Memory B cell (primary cell): ENCODE results near the gene PLXNA2.

Experiments used
- ATAC-seq: fragments of 150-1000 bp; cut with Tn5 transposase; 2 replicates; pipeline ENCODE4 v1.10.0; 2021; ENCODE audit warnings: low read depth, mild to moderate bottlenecking, moderate library complexity
- DNase-seq, 2 donors: peaks; one replicate each; pipeline ENCODE4 v3.0.0; 2022; ENCODE audit warnings: low spot score in 2 of 2
- H3K27ac Mint-ChIP-seq: one replicate; pipeline ENCODE4 v1.8.0; 2022; ENCODE audit warnings: mild to moderate bottlenecking, moderate library complexity, mixed read lengths
- H3K27me3 Mint-ChIP-seq: one replicate; pipeline ENCODE4 v1.8.0; 2022; ENCODE audit warnings: mixed read lengths
- H3K36me3 Mint-ChIP-seq: one replicate; pipeline ENCODE4 v1.8.0; 2022; ENCODE audit warnings: mild to moderate bottlenecking, mixed read lengths
- H3K4me1 Mint-ChIP-seq: one replicate; pipeline ENCODE4 v1.8.0; 2022; ENCODE audit warnings: mixed read lengths
- H3K4me3 Mint-ChIP-seq: one replicate; pipeline ENCODE4 v1.8.0; 2022; ENCODE audit warnings: mild to moderate bottlenecking, moderate library complexity, mixed read lengths
- H3K9me3 Mint-ChIP-seq: one replicate; pipeline ENCODE4 v1.8.0; 2022; ENCODE audit warnings: mixed read lengths

PLXNA2 gene

GRCh38 chr1:208162903-208163302, 81.3 kb downstream of the PLXNA2 start:
- no peaks in the 10 kb centered on the region for H3K9me3 Mint-ChIP-seq
- DNase-seq = no peak
- no peak for ATAC-seq
- no peaks in the 10 kb centered on the region for H3K36me3 Mint-ChIP-seq
- peaks cover 18% of the 10 kb centered on the region for H3K27me3 Mint-ChIP-seq
- peaks cover 3% of the 10 kb centered on the region for H3K4me1 Mint-ChIP-seq
- H3K27ac Mint-ChIP-seq = no peak overlapping the region
- no peak overlapping the region for H3K4me3 Mint-ChIP-seq

DNA sequence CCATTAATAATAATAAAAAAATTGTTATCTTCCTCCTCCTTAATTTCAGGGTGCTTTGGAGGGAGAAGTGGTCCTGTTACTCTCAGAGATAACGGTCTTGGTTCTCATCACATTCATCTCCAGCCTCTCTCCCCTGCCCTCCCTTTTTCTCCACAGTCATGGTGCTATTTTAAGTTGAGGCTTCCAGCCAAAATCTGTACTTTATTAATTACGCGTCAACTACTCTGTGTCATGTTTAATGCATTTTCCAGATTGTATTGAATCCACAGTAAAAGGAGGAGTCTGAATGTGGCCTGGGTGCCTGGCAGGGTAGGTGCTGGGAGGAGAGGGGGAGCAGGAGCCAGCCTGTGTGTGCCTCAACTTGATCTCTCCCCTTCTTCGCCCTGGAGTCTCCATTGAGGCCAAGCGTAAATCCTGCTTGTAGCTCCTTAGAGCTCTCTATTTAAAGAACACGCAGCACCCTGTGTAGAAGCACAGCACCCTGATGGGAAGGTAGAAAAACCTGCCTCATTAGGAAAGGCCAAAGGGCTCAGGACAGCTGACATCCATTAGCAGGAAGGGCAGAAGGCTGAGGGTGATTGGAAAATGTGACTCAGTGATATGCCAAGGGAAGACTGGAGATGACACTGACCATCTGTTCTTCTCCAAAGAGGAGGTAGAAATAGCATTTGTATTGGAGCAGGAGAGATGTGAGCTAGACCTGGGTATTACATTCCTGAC, 82.4 kb downstream of the PLXNA2 start:
- Mint-ChIP-seq H3K27ac (no peak overlapping the region), H3K27me3 (peaks cover 18% of the 10 kb centered on the region), H3K9me3 (no peaks in the 10 kb centered on the region), H3K36me3 (no peaks in the 10 kb centered on the region), H3K4me3 (no peak overlapping the region), H3K4me1 (peaks cover 3% of the 10 kb centered on the region)
- no peak for DNase-seq
- ATAC-seq = no peak

- Mint-ChIP-seq H3K4me3 (no peak overlapping the region), H3K27ac (no peak overlapping the region), H3K9me3 (no peaks in the 10 kb centered on the region), H3K36me3 (no peaks in the 10 kb centered on the region), H3K4me1 (no peaks in the 10 kb centered on the region), H3K27me3 (peaks cover 14% of the 10 kb centered on the region)
- DNase-seq (no peak), ATAC-seq (no peak)
These were observed 83.2 kb downstream of the PLXNA2 start for GRCh38 chr1:208161005-208161404.

- DNase-seq (no peak), ATAC-seq (no peak)
- Mint-ChIP-seq H3K4me3 (no peak overlapping the region), H3K27ac (no peak overlapping the region), H3K4me1 (no peaks in the 10 kb centered on the region), H3K27me3 (peaks cover 12% of the 10 kb centered on the region), H3K36me3 (no peaks in the 10 kb centered on the region), H3K9me3 (no peaks in the 10 kb centered on the region)
These were observed 83.8 kb downstream of the PLXNA2 start for GRCh38 chr1:208160259-208160819.

DNA sequence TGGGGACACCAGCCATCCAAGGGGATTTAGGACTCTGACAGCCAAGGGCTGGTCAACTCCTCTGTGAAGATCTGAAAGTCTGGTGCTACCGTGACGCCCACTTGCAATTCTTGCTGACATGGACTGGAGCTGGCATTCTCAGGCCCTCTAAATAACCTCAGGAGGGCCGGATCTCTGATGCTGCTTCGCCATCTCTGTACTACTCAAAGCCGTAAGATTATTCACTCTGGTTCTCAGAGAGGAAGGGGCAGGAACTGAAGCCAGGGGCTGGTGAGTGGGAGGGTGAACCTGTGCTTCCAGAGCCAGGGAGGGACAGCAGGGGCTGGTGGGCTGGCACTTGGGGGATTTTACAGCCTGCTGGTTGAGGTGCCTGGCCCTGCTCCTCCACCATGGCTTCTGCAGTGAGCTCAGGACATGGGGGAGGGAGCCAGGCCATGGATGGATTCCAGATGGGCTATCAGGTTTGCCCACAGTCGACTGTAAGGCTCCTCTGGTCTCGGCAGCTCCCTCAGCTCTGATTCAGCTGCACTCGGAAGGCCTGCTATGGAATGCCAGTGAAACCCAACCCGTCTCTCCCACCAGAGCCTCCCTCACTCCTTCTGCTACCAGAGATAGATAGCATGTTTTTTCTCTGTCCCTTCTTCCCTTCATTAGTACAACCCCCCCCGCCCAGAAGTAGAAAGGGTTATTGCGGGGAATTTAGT, 84.5 kb downstream of the PLXNA2 start:
- no peaks in the 10 kb centered on the region for H3K36me3 Mint-ChIP-seq
- ATAC-seq = no peak
- H3K4me1 Mint-ChIP-seq = no peaks in the 10 kb centered on the region
- no peak overlapping the region for H3K4me3 Mint-ChIP-seq
- DNase-seq = no peak
- H3K27me3 Mint-ChIP-seq = peaks cover 12% of the 10 kb centered on the region
- no peak overlapping the region for H3K27ac Mint-ChIP-seq
- no peaks in the 10 kb centered on the region for H3K9me3 Mint-ChIP-seq

- no peak overlapping the region for H3K4me3 Mint-ChIP-seq
- H3K27ac Mint-ChIP-seq = no peak overlapping the region
- DNase-seq (no peak), ATAC-seq (no peak)
- H3K9me3 Mint-ChIP-seq = no peaks in the 10 kb centered on the region
- H3K4me1 Mint-ChIP-seq = no peaks in the 10 kb centered on the region
- H3K36me3 Mint-ChIP-seq = no peaks in the 10 kb centered on the region
- peaks cover 11% of the 10 kb centered on the region for H3K27me3 Mint-ChIP-seq
These were observed 85.3 kb downstream of the PLXNA2 start for GRCh38 chr1:208158640-208159554.

DNA sequence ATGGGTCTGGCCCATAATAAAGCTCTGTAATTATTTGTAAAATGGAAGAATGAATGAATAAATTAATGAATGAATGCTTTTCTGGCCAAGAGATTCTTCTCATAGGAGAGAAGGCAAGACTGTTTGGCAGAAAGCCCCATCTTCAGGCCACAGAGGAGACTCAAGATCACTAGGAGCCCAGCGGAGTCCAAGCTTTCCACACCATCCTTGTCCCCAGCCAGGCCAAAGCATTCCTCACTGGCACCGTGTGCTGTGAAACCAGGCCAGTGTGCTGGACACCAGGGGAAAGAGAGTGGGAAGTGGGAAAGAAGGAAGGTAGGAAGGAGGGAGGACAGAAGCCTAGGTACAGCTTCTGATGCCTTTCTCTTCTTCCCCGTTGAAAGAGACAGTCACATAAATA, 86.4 kb downstream of the PLXNA2 start:
- DNase-seq (no peak), ATAC-seq (no peak)
- H3K9me3 Mint-ChIP-seq = no peaks in the 10 kb centered on the region
- no peak overlapping the region for H3K4me3 Mint-ChIP-seq
- no peaks in the 10 kb centered on the region for H3K36me3 Mint-ChIP-seq
- H3K27me3 Mint-ChIP-seq = peaks cover 7% of the 10 kb centered on the region
- H3K4me1 Mint-ChIP-seq = no peaks in the 10 kb centered on the region
- no peak overlapping the region for H3K27ac Mint-ChIP-seq

GRCh38 chr1:208156741-208157140, 87.4 kb downstream of the PLXNA2 start:
- DNase-seq = no peak
- Mint-ChIP-seq H3K27me3 (peaks cover 6% of the 10 kb centered on the region), H3K4me3 (no peak overlapping the region), H3K4me1 (no peaks in the 10 kb centered on the region), H3K27ac (no peak overlapping the region), H3K36me3 (no peaks in the 10 kb centered on the region), H3K9me3 (no peaks in the 10 kb centered on the region)
- ATAC-seq = no peak

- no peaks in the 10 kb centered on the region for H3K9me3 Mint-ChIP-seq
- no peaks in the 10 kb centered on the region for H3K4me1 Mint-ChIP-seq
- DNase-seq = no peak
- H3K36me3 Mint-ChIP-seq = no peaks in the 10 kb centered on the region
- ATAC-seq = no peak
- H3K27ac Mint-ChIP-seq = no peak overlapping the region
- H3K4me3 Mint-ChIP-seq = no peak overlapping the region
- H3K27me3 Mint-ChIP-seq = peaks cover 4% of the 10 kb centered on the region
These were observed 87.9 kb downstream of the PLXNA2 start for GRCh38 chr1:208156310-208156709.

DNA sequence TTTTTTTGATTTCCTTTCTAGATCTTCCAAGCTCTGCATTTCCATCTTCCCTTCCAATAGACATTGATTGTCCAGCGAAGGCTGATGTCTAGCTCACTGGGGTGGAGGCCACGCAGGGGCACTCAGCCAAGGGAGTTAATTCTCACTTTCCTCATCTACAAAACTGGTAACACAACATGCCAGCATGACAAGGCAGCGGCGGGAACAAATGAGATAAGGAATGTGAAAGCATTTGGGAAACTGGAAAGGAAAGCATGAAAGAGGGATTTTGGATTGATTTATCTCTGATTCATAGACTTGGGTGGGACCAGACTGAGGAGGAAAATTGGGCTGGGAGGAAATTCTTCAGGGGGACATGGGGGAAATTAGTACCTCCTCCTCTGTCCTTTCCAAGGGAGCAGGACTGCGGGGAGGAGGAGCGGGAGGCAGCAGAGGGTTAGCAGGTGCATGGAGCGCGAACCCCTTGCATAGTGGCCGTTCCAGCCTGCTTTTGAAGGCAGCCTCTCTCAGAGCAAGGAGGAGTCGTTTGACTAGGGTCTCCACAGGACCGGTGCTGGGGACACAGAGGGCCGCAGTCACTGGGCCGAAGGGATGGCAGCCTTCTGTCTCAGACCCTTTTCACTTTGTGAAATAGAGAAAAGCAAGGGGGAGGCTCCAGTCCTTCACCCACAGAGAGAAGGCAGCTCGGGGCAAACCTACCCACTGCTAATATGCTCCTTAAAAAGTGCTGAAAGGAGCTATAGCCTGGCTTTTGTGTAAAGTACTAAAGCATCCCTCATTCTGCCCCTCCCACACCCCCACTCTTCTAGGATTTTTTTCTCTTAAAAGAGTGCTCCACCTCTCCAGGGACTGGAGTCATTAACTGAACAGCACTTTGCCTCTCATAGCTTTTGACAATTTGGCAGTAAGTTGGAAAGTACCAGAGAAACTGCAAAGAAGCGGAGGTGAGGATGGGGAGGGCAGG, 89.2 kb downstream of the PLXNA2 start:
- H3K27ac Mint-ChIP-seq = no peak overlapping the region
- H3K9me3 Mint-ChIP-seq = no peaks in the 10 kb centered on the region
- no peaks in the 10 kb centered on the region for H3K36me3 Mint-ChIP-seq
- ATAC-seq (no peak), DNase-seq (no peak)
- H3K4me1 Mint-ChIP-seq = no peaks in the 10 kb centered on the region
- peaks cover 4% of the 10 kb centered on the region for H3K27me3 Mint-ChIP-seq
- H3K4me3 Mint-ChIP-seq = no peak overlapping the region

- no peaks in the 10 kb centered on the region for H3K36me3 Mint-ChIP-seq
- ATAC-seq (no peak), DNase-seq (no peak)
- no peaks in the 10 kb centered on the region for H3K9me3 Mint-ChIP-seq
- H3K4me1 Mint-ChIP-seq = no peaks in the 10 kb centered on the region
- peaks cover 4% of the 10 kb centered on the region for H3K27me3 Mint-ChIP-seq
- no peak overlapping the region for H3K27ac Mint-ChIP-seq
- H3K4me3 Mint-ChIP-seq = no peak overlapping the region
These were observed 90.1 kb downstream of the PLXNA2 start for GRCh38 chr1:208154040-208154439.

DNA sequence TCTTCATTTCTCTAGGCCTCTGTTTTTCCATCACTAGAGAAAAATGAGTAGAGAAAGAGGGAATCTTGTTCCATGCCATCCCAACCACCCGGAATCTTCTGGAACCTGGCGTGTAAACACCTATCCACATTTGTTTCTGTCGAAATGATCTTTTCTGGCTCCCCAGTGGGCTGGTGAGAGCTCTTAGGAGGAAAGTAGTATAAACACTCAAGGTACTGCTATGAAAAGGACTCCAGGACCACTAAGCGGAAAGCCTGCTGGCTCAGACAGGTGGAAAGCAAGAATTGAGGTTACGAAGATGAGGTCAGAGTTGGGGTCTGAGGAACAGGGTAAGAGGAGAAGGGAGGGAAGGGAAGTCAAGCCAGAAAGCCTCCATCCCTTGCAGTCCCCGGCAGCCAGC, 90.8 kb downstream of the PLXNA2 start:
- Mint-ChIP-seq H3K4me3 (no peak overlapping the region), H3K9me3 (no peaks in the 10 kb centered on the region), H3K27ac (no peak overlapping the region), H3K4me1 (no peaks in the 10 kb centered on the region), H3K27me3 (peaks cover 4% of the 10 kb centered on the region), H3K36me3 (no peaks in the 10 kb centered on the region)
- no peak for DNase-seq
- ATAC-seq = no peak
